Muscle of leg (tissue), 11 donors: Measurements from ENCODE around the gene DMD. TPM values are rescaled to one million over a fixed set of nuclear protein-coding genes. Genes with fewer than 3 reads are reported as not detected.
A peak's percentile ranks its signal among the peaks of the same experiment; 100 is the strongest.
"Not testable (repeated sequence)": the region's sequence is repeated elsewhere in the genome, so short reads cannot be mapped to it uniquely, and the experiment has no call there.

Experiments
- DNase-seq: peaks from one replicate; pipeline ENCODE4 v3.0.0; 2013
- H3K27ac ChIP-seq: one replicate; pipeline ENCODE4 v1.5.1; 2013; ENCODE audit warnings: mild to moderate bottlenecking, low read length, control low read depth
- H3K27me3 ChIP-seq: one replicate; pipeline ENCODE4 v1.6.1; 2013; ENCODE audit warnings: low read length; ENCODE audit not compliant: control insufficient read depth, insufficient read depth
- H3K36me3 ChIP-seq: one replicate; pipeline ENCODE4 v1.6.1; 2013; ENCODE audit warnings: low read length; ENCODE audit not compliant: control insufficient read depth, insufficient read depth
- H3K4me1 ChIP-seq: one replicate; pipeline ENCODE4 v1.6.1; 2013; ENCODE audit warnings: low read length; ENCODE audit not compliant: control insufficient read depth, insufficient read depth
- H3K4me3 ChIP-seq: one replicate; pipeline ENCODE4 v1.5.1; 2013; ENCODE audit warnings: low read length, control low read depth
- H3K9me3 ChIP-seq: replicated peaks from 2 replicates; pipeline ENCODE4 v1.6.1; 2013; ENCODE audit warnings: low read depth, low read length; ENCODE audit not compliant: control insufficient read depth
- WGBS: methylation state at CpG from one replicate; pipeline ENCODE4 v1.1.5; 2013; ENCODE audit warnings: missing lambda C conversion rate; ENCODE audit not compliant: insufficient coverage; 5-methylcytosine and 5-hydroxymethylcytosine counted together
- polyA plus RNA-seq, 8 donors: library from polyadenylated mRNA; unstranded; fragments of 120-200 nt; gene quantifications; one replicate each; pipeline versions ENCODE4 v1.2.1 to v1.2.3, GENCODE V29; 2013; ENCODE audit warnings: inconsistent platforms in 1 of 8, low replicate concordance in 1 of 8; ENCODE audit not compliant: insufficient read length in 8 of 8, insufficient read depth in 1 of 8
- total RNA-seq: library from RNA; stranded (reverse); fragments of 120-200 nt; gene quantifications from one replicate; pipeline ENCODE4 v1.2.4, GENCODE V29; 2013

DMD gene
- total and polyA plus RNA-seq, 9 donors: 50.3 to 106 (median 68.9) TPM

GRCh38 chrX:32741910-32742309 is 469.4 kb downstream of the DMD start:
- DNase-seq: no peak
- Histone ChIP-seq H3K4me1 (no peaks in the 10 kb centered on the region), H3K27me3 (no peaks in the 10 kb centered on the region), H3K4me3 (no peak overlapping the region), H3K9me3 (no peaks in the 10 kb centered on the region), H3K27ac (no peak overlapping the region), H3K36me3 (no peaks in the 10 kb centered on the region)
- WGBS: 100% methylated on average over 1 of the region's 3 CpGs

DNA sequence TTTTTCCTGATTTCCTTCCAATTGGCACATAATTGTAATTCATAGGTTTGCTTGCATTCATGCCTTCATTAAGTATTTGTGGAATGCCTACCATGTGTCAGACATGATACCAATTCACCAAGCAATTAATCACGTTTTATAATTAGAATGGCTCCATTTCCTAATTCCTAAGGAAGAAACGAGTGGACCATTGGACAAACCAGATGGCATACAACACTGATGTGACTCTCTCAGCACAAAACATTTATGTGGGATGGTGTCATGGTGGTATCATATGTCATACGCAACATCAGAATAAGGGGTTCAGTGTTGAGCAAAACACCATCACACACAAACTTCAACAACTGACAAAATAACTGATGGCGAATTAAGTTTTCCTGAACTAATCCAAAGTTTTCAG is 502.8 kb downstream of the DMD start:
- H3K36me3 ChIP-seq: no peaks in the 10 kb centered on the region
- H3K27me3 ChIP-seq: no peaks in the 10 kb centered on the region
- H3K9me3 ChIP-seq: no peaks in the 10 kb centered on the region
- H3K4me3 ChIP-seq: no peak overlapping the region
- H3K4me1 ChIP-seq: no peaks in the 10 kb centered on the region
- DNase-seq: no peak
- WGBS: 80% methylated on average over 1 of the region's 4 CpGs
- no peak overlapping the region for H3K27ac ChIP-seq

DNA sequence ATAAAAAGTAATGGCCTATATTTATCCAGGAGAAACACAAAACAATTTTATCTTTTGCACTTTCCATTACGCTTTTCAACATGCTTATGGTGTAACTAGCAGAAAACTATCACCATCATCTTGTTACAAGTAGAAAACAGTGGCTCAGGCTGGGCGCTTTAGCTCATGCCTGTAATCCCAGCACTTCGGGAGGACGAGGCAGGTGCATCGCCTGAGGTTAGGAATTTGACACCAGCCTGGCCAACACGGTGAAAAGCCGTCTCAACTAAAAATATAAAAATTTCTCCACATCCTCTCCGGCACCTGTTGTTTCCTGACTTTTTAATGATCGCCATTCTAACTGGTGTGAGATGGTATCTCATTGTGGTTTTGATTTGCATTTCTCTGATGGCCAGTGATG is 506.0 kb downstream of the DMD start:
- not testable (repeated sequence) for H3K9me3 ChIP-seq, H3K4me1 ChIP-seq, H3K27me3 ChIP-seq, H3K36me3 ChIP-seq, H3K27ac ChIP-seq, DNase-seq, H3K4me3 ChIP-seq
- 80% methylated on average over 1 of the region's 9 CpGs for WGBS

DNA sequence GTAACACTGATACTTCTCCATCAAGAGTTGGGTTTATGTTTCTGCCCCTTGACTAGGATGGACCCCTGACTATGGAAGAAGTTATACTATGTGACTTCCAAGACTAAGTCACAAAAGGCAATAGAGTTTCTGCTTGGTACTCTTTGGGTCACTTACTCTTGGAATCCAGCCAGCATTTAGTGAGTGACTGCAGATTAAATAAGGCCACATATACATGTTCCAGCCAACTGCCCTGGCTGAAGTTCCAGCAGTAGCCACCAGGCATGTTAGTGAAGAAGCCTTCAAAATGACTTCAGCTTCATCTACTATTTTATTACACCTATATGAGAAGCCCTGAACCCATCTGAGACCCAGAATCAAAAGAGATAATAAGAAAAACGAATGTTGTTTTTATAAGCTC is 524.0 kb downstream of the DMD start:
- Histone ChIP-seq H3K9me3 (no peaks in the 10 kb centered on the region), H3K27me3 (no peaks in the 10 kb centered on the region), H3K4me3 (no peak overlapping the region), H3K27ac (no peak overlapping the region), H3K36me3 (no peaks in the 10 kb centered on the region), H3K4me1 (no peaks in the 10 kb centered on the region)
- WGBS: no CpG with 5 or more reads among the region's 1 CpG
- DNase-seq: no peak

DNA sequence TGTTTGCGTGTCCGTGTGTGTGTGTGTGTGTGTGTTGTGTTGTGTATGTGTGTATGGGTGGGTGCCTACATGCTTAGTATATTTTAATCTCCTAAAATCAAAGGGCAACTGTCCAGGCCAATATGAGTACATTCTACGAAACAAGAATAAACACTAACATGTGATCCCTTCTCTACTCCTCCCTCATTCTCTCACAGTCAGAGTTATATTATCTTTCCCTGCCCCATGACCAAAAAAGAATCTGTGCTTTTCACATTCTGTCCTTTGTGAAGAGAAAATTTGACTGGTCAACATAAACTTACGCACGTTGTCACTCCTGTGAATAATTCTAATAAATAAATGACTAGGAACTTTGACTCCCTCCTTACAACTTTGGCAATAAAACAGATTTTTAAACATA is 532.9 kb downstream of the DMD start:
- WGBS: 40% methylated on average over 1 of the region's 5 CpGs
- Histone ChIP-seq H3K27me3 (no peaks in the 10 kb centered on the region), H3K27ac (no peak overlapping the region), H3K4me1 (no peaks in the 10 kb centered on the region), H3K4me3 (no peak overlapping the region), H3K9me3 (no peaks in the 10 kb centered on the region), H3K36me3 (no peaks in the 10 kb centered on the region)
- no peak for DNase-seq

DNA sequence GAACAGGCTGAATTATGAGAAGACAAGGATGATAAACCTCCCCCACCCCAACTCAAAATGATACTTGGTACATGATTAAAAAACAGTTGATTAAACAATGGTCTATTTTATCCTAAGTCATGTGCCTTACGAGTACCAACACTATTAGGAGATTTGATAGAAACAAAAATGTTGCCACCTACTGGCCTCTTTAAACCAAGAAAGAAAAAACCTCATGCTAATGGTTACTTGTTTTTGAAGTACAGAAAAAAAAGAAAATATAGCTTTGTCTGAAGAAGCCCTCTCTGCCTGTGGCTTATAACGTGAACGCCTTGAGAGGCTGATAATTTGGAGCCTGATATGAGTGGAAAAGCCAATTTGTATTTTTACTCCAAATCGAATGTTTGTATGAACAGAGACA is 538.2 kb downstream of the DMD start:
- H3K27ac ChIP-seq: no peak overlapping the region
- H3K27me3 ChIP-seq: no peaks in the 10 kb centered on the region
- H3K36me3 ChIP-seq: no peaks in the 10 kb centered on the region
- peak; percentile 5 for DNase-seq
- no peaks in the 10 kb centered on the region for H3K9me3 ChIP-seq
- H3K4me1 ChIP-seq: no peaks in the 10 kb centered on the region
- no CpG with 5 or more reads among the region's 4 CpGs for WGBS
- no peak overlapping the region for H3K4me3 ChIP-seq

GRCh38 chrX:32662516-32662915 is 548.8 kb downstream of the DMD start:
- Histone ChIP-seq H3K27ac (no peak overlapping the region), H3K27me3 (no peaks in the 10 kb centered on the region), H3K4me1 (no peaks in the 10 kb centered on the region), H3K4me3 (no peak overlapping the region), H3K36me3 (no peaks in the 10 kb centered on the region), H3K9me3 (no peaks in the 10 kb centered on the region)
- DNase-seq: no peak
- WGBS: no CpG with 5 or more reads among the region's 2 CpGs

- Histone ChIP-seq H3K4me1 (no peaks in the 10 kb centered on the region), H3K4me3 (no peak overlapping the region), H3K9me3 (no peaks in the 10 kb centered on the region), H3K36me3 (no peaks in the 10 kb centered on the region), H3K27me3 (no peaks in the 10 kb centered on the region), H3K27ac (no peak overlapping the region)
- WGBS: 50% methylated on average over 1 of the region's 9 CpGs
- no peak for DNase-seq
These were observed 566.7 kb downstream of the DMD start for GRCh38 chrX:32644476-32645245.

DNA sequence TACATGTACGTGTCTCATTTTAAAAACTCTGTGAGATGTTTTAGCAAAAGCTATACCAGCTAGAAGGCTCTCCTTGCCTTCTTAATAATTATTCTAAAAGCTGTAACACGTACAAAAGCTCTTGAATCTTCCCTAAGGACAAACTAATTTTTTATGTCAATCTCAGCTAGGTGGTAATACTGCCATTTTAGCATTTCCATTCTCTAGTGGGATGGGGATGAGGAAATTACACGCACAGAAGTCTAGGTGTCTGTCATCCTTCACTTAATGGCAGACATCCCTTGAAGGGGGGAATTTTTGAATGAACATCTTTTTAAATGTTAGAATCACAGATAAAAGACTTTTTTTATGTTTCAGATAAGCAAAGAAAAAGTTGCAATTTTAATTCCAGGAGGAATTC is 569.1 kb downstream of the DMD start:
- no CpG with 5 or more reads among the region's 3 CpGs for WGBS
- no peak overlapping the region for H3K4me3 ChIP-seq
- DNase-seq: no peak
- no peaks in the 10 kb centered on the region for H3K36me3 ChIP-seq
- no peaks in the 10 kb centered on the region for H3K9me3 ChIP-seq
- H3K4me1 ChIP-seq: no peaks in the 10 kb centered on the region
- no peaks in the 10 kb centered on the region for H3K27me3 ChIP-seq
- H3K27ac ChIP-seq: no peak overlapping the region

GRCh38 chrX:32618154-32618553 is 593.2 kb downstream of the DMD start:
- no CpG with 5 or more reads among the region's 5 CpGs for WGBS
- H3K27me3 ChIP-seq: no peaks in the 10 kb centered on the region

GRCh38 chrX:32614707-32615106 is 596.6 kb downstream of the DMD start:
- H3K36me3 ChIP-seq: no peaks in the 10 kb centered on the region
- WGBS: no CpG with 5 or more reads among the region's 2 CpGs
- no peaks in the 10 kb centered on the region for H3K27me3 ChIP-seq
- no peak for DNase-seq
- H3K4me1 ChIP-seq: no peaks in the 10 kb centered on the region
- no peak overlapping the region for H3K4me3 ChIP-seq
- H3K9me3 ChIP-seq: no peaks in the 10 kb centered on the region
- no peak overlapping the region for H3K27ac ChIP-seq

More at GRCh38 chrX:32618154-32618553, 593.2 kb downstream of the DMD start:
- Histone ChIP-seq H3K4me3 (no peak overlapping the region), H3K27ac (no peak overlapping the region), H3K36me3 (no peaks in the 10 kb centered on the region), H3K9me3 (no peaks in the 10 kb centered on the region), H3K4me1 (no peaks in the 10 kb centered on the region)
- no peak for DNase-seq
